HG03039 (cell line): ENCODE measurements around the gene MBNL2.

ENCODE experiments used
- ATAC-seq: cut with Tn5 transposase; IDR thresholded peaks from one replicate; pipeline ENCODE4 v1.9.1; 2021; ENCODE audit warnings: mild to moderate bottlenecking, moderate library complexity; ENCODE audit not compliant: unreplicated experiment

MBNL2 gene, protein sequence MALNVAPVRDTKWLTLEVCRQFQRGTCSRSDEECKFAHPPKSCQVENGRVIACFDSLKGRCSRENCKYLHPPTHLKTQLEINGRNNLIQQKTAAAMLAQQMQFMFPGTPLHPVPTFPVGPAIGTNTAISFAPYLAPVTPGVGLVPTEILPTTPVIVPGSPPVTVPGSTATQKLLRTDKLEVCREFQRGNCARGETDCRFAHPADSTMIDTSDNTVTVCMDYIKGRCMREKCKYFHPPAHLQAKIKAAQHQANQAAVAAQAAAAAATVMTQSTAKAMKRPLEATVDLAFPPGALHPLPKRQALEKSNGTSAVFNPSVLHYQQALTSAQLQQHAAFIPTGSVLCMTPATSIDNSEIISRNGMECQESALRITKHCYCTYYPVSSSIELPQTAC

GRCh38 chr13:97221989-97222700 lies at the start of gene MBNL2:
Gene MBNL2 (plus strand): TSS chr13:97222333. CDS start chr13:97276236, 53,903 bp downstream.
- peak; percentile 98 for ATAC-seq

- ATAC-seq: no peak
Measured at GRCh38 chr13:97174638-97175037, 47.5 kb upstream of the MBNL2 start.

DNA sequence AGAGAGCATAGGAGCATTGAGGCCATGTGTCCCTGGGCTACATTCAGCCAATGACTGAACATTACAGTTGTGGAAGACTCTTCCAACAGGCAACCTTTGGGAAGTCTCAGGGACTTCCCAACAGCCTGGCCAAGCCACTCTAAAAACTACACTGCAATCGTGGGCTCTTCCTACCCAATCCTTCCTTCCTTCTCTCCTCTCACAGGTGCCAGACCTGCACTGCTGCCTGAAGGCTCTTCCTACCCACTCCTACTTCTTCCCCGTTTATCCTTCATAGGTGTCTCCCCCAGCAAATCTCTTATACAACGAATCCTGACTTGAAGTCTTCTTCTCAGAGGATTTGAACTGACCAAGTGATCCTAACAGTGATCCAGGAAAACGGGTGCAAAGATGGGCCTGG lies 47.1 kb upstream of the MBNL2 start:
- ATAC-seq: no peak

DNA sequence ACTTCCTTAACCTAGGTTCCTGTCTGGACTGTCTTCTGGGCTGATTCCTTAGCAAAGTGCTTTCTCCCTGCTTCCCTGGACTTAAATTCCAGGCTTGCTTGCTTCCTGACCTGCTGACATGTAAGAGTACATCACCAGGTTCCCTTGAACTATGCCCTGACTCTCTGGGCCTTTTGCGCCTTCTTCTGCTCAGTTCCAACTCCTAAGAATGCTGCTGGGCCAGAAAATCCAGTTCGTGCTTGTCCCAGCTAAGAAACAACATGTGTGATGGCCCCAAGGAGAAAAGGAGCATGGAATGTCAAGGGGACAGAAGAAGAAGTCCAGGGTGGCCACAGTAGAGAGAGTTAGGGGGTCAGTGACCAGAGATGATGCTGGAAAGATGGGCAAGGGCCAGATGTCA lies 42.6 kb upstream of the MBNL2 start:
- no peak for ATAC-seq

DNA sequence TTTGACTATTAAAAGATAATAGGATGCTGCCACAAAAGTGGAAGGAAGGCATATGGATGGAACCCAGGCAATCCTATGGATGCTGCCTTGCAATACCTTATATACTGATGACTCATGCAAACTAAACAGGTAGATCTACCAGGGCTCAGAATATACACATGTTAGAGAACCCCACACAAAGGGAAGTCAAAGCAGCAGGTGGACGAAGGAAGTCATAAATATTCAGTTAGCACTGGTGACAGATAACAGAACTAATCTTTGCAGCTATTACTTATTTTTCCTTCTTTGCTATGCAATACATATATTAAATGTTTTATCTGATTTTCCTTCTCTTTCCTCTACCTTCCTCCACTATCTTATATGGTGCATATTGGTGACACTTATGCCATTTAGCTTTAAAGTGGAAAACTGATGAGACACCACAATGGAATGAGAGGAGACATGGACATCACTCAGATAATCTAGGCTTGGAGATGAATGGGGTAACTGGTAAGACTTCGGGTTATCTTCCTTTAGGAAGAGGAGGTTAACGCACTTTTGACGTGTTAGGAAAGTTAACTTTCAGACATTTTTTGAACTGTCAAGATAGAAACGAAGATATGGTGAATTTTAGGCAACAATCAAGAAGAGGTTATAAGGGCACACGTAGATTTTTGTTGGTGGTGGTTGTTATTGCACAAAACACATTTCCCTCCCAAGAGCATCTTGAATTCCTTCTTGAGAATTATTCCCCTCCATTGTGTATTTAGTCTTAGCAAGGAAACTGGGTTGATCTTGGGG lies 39.8 kb upstream of the MBNL2 start:
- ATAC-seq: no peak

- ATAC-seq: no peak
Measured at GRCh38 chr13:97185291-97185690, 36.8 kb upstream of the MBNL2 start.

- no peak for ATAC-seq
Measured at GRCh38 chr13:97185751-97186150, 36.4 kb upstream of the MBNL2 start.

DNA sequence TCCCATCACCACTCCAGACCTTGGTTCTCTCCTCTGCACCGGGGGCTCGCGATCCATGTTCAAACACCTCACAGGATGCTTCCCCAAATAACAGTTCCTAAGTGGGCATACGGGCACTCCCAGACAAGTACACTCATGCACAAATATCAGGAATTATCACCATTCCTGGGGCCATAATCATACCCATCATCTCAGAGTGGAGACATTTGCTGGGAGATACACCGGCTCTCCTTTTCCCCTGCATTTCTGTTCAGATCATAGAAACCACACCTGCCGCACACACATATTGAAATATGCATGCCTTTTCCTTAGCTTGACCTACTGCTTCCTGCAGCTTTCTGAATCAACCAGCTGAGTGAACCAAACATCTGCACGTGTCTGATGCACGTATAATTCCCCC lies 33.9 kb upstream of the MBNL2 start:
- no peak for ATAC-seq

DNA sequence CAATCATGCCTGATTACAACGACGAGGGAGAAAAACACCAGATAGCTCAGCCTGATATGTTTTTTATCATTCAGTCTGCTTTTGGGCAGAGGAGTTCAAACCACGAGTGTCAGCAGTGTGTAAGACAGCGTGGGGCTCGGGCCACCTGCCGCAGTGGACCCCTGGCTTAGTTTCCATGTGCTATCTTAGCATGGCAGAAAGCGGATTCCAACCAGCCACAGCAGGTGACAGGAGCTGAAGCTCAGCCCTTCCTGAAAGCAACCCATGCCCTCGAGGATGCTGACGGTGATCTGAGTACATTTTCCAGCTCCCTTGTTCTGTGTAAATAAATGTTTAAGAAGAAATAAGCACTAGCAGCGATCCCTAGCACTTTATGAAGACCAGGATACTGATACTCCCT lies 32.2 kb upstream of the MBNL2 start:
- no peak for ATAC-seq

DNA sequence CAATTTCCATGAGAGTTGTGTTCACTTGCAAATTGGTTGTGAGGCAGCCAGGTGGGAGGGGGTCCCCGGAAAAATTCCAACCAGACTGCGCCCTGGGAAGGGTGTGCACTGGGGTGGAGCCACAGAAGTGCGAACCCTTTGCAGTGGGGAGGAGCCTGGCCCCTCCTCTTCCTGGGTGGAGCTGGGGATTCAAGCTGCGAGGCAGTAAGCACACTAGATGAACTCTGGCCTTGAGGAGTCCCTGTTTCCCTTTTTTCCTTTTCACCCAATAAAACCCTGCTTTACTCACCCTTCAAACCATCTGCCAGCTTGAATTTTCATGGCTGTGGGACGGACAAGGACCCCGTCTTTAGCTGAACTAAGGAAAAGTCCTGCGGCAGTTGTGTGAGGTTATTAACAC lies 31.0 kb upstream of the MBNL2 start:
- no peak for ATAC-seq

- ATAC-seq: no peak
Measured at GRCh38 chr13:97191615-97192014, 30.5 kb upstream of the MBNL2 start.

DNA sequence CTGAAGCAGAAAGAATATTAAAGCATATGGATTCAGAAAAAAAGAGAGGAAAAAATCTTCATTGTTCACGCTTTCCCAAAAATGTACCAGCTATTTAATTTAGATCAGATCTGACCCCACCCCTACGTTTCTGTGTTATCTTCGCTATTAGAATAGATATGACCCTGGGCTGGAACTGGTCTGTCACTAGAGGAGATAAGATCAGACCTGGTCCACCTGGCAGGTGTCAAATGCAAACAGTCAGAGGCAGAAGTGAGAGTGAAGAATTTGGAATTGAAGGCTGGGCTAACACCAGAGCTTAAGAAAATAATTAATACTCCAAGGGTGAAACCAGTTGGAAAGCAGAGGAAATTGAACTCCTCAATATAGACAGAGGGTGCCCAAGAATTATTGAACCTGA lies 30.0 kb upstream of the MBNL2 start:
- no peak for ATAC-seq

DNA sequence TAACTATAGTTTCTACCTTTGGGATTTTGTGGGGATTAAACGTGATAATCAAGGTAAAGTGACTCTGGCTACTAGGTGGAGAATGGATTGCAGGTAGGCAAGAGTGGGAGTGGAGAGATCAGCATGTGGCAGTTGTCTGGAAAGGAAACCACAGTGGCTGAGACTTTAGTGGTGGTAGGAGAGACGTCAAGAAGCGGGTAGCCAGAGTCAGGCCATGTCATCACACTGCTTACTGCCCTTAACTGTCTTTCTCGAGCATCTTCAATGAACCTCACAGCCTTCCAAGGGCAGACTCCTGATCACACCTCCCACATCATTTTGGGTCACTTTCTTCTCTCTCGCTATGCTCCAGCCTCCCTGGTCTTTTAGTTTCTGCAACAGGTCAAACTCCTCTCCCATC lies 28.6 kb upstream of the MBNL2 start:
- no peak for ATAC-seq

GRCh38 chr13:97194479-97194878 lies 27.7 kb upstream of the MBNL2 start:
- no peak for ATAC-seq

DNA sequence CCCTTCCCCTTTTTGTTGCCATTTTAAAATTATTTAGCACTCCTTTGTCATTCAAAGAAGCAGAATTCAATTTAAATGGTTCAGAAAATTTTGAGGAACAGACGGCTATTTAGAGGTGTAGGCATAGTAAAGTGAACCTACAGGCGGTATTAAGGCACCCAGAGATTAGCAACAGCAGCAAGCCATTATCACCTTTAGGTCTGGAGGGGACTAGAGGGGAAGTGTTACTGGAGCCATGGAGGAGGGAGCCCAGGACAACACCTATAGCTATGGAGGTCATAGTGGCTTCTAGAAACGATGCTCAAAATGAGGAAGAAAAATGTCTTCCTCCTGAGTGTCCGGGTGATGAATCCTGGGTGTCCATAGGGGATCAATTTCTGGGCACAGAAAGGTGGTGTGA lies 25.8 kb upstream of the MBNL2 start:
- no peak for ATAC-seq

DNA sequence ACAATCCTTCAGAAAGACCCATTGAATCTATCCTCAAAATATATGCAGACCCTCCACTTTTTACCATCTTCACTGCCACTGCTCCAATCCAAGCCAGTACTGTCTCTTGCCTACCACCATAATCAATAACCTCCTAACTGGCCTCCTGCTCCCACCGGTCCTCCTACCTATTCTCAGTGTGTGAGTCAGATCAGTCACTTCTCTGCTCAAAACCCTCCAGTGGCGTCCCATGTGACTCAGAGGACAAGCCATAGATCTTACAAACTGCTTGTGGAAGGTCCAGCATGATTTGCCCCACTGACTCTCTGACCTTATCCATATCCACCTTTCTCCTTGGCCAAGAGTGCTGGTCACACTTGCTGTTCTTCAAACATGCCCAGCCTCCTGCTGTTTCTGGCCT lies 23.4 kb upstream of the MBNL2 start:
- no peak for ATAC-seq

- no peak for ATAC-seq
Measured at GRCh38 chr13:97199451-97199850, 22.7 kb upstream of the MBNL2 start.

DNA sequence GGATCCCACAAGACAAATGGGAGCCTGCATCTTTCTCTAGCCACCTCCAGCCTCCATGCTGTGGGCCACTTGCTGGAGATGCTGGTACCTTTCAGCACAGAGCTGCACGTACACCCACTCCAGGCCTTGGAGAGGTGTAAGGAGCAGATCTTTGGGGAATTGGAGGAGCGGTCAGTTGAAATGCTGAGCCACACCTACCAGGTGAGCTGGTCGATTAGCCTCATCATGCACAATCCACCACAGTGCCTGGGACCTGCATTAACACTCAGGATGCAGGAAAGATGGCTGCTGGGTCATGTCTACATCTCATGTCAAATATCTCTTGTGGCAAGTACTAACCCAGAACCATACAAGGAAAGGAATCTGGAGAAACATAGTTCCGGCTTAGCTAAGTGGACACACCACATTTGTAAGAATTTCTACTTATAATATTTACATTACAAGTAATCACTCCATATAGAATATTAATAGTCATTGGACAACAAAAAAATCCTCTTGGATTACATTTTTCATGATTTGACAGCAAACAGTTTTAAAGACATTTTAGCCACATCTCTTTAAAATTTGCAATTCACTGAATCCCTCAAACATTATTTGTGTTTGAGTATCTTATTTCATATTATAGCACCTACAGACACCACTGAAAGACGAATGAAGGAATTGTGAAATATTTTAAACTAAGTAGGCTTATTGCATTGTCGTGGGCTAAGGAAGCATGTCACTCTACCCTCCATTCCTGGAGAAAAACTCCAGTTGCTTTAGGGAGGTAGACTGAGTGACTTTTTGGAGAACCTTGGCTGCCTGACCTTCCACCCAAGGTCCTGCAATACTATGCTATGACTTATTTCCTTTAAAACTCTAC lies 21.8 kb upstream of the MBNL2 start:
- no peak for ATAC-seq

GRCh38 chr13:97202761-97203160 lies 19.4 kb upstream of the MBNL2 start:
- ATAC-seq: no peak

DNA sequence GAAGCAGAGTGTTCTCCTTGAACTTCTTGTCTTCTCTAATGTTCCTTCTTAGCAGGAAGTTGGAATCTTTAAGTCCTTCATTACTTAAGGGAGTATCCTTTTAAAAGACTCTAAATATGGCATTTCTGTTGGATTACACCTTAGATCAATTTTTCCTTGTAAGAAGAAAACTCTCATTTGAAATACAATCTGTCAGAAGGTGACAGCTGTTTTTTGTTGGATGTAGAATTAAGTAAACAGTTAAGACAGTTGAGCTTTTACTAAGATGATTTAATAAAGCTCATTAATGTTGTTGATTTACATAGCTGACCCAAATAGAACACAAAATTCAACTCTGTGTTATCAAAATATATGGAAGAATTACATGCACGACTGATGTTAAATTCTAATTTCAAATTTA lies 16.7 kb upstream of the MBNL2 start:
- ATAC-seq: no peak

DNA sequence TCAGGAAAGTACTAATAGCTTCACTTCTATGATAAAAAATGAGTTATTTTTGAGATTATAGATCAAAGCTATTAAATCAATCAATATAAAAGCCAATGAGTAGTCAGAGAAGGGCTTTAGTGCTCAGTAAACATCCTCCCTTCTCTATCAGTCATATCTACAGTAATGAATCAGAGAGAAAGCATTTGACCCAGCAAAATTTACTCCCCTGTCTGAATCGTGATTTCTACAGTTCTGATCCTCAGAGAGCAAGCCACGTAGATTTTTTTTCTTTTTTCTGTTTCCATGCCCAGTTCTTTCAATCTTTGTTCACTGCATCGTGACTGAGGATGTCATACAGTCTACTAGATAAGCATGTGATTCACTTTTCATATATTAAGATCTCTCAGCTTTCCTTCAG lies 16.2 kb upstream of the MBNL2 start:
- no peak for ATAC-seq
